IMR-90 (cell line): ENCODE results near the gene NRDC. TPM values are rescaled to one million over a fixed set of nuclear protein-coding genes. Genes with fewer than 3 reads are reported as not detected.

Experiments used
- BHLHE40 ChIP-seq: fragments of 150-350 bp; IDR thresholded peaks from 2 replicates; pipeline ENCODE4 v1.6.1; 2016; ENCODE audit warnings: mild to moderate bottlenecking, low read depth, low read length
- CEBPB ChIP-seq: IDR thresholded peaks from 2 replicates; pipeline ENCODE4 v1.6.1; 2012; ENCODE audit warnings: low read depth, low read length, improper control_type of control experiment
- CHD1 ChIP-seq: IDR thresholded peaks from 2 replicates; pipeline ENCODE4 v1.6.1; 2012; ENCODE audit warnings: low read depth, low read length, improper control_type of control experiment
- FOS ChIP-seq: fragments of 150-350 bp; IDR thresholded peaks from 2 replicates; pipeline ENCODE4 v1.6.1; 2016; ENCODE audit warnings: low read depth, low read length
- MXI1 ChIP-seq: IDR thresholded peaks from 2 replicates; pipeline ENCODE4 v1.6.1; 2012; ENCODE audit warnings: low read depth, mild to moderate bottlenecking, low read length, moderate library complexity, borderline replicate concordance
- polyA plus RNA-seq, 3 experiments: library from polyadenylated mRNA; depleted of rRNA; stranded (reverse); fragments of >200 nt; gene quantifications; 2 replicates each; pipeline ENCODE4 v1.2.3, GENCODE V29; 2012; ENCODE audit warnings: low replicate concordance in 1 of 3
- total RNA-seq: library from RNA; depleted of rRNA; stranded (reverse); fragments of >200 nt; gene quantifications from 2 replicates; pipeline ENCODE4 v1.2.3, GENCODE V29; 2012
- TF ChIP-seq, protein P1 (sequence below): fragments of 150-350 bp; IDR thresholded peaks from 2 replicates; pipeline ENCODE4 v1.6.1; 2016; ENCODE audit warnings: low read depth, mild to moderate bottlenecking, low read length, moderate library complexity, borderline replicate concordance

NRDC gene
- total and polyA plus RNA-seq, 2 of the 4 experiments (the other 2 are of a cell fraction) = 75.8 to 84.7 TPM

DNA sequence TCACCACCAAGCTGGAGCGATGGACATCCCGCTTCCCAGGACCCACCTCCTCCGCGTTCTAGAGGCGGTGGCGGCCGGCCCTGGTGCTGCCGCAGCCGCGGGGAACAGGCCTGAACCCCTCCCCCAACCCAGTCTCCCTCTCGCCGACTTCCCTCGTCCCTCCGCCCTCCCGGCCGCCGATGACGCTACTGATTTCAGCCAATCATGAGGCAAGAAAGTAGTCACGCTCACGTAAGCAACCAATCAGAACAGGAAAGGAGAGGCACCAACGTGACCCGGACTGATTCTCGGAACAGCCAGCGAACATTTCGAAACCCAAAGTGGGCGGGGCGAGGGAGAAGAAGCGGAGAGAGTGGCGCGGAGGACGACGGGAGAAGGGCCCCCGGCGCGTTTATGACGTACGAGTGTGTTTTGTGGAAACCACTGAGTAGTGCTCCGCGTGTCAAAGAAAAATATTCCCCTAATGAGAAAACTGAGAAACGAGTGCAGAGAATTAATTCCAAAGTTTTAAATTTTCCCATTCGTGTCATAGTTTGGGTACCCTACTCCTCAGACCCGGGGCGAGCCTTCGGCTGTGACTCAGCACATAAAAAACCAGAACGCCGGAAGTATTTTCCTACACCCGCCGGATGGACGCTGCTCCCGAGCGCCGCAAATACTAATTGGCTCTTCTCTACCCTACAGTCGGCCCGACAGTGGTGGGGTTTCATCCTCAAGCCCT lies at the start of gene NRDC (continued):
- TF ChIP-seq, protein P1, sequence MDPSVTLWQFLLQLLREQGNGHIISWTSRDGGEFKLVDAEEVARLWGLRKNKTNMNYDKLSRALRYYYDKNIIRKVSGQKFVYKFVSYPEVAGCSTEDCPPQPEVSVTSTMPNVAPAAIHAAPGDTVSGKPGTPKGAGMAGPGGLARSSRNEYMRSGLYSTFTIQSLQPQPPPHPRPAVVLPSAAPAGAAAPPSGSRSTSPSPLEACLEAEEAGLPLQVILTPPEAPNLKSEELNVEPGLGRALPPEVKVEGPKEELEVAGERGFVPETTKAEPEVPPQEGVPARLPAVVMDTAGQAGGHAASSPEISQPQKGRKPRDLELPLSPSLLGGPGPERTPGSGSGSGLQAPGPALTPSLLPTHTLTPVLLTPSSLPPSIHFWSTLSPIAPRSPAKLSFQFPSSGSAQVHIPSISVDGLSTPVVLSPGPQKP = no peak
- peak; percentile 45; the same call in 1 of the 2 replicates for TF ChIP-seq MXI1
- TF ChIP-seq BHLHE40 = no peak
- peak; percentile 34; the same call in 1 of the 2 replicates for TF ChIP-seq FOS
- TF ChIP-seq CHD1 = no peak
- TF ChIP-seq CEBPB = peak; percentile 95
